ENCODE results near the gene XPO5. TPM values are rescaled to one million over a fixed set of nuclear protein-coding genes. Genes with fewer than 3 reads are reported as not detected.

XPO5 gene
- total and polyA plus RNA-seq, 9 of the 15 experiments (the other 6 are each of a cell fraction or from before 2014, with no cell fraction given) = 36.0 to 170 (median 99.1) TPM

DNA sequence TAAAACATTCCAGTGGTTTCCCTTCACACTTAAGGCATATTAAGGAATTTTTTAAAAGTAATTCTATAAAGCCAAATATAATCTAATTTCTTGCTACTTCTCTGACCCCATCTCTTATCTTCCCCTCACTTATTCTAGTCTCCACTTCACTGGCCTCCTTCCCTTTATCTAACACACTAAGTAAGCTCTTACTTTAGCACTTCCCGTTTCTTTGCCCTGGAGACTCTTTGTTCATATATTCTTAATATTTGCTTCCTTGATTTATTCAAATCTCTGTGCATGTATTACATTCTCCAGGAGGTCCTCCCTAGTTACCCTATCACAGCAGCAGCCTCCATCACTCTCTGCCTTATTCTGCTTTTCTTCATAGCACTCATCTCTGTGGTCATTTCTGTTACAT, 33.0 kb upstream of the XPO5 start (continued):
- TF ChIP-seq AFF1 (IDR thresholded peaks at IDR 0.05; ENCODE audit: low read depth in 1 of 2, partially characterized antibody in 2 of 2) (peak in 1 of 2 experiments; percentile 39), SMAD3 (CRISPR knock-in tag; conservative IDR thresholded peaks at IDR 0.05) (no peak), ZNF655 (CRISPR knock-in tag; IDR thresholded peaks at IDR 0.05) (no peak), LEF1 (IDR thresholded peaks at IDR 0.05) (0 out of 2 replicates have a peak, but pooled peaks have one; percentile 32)
- TF ChIP-seq, protein P1, sequence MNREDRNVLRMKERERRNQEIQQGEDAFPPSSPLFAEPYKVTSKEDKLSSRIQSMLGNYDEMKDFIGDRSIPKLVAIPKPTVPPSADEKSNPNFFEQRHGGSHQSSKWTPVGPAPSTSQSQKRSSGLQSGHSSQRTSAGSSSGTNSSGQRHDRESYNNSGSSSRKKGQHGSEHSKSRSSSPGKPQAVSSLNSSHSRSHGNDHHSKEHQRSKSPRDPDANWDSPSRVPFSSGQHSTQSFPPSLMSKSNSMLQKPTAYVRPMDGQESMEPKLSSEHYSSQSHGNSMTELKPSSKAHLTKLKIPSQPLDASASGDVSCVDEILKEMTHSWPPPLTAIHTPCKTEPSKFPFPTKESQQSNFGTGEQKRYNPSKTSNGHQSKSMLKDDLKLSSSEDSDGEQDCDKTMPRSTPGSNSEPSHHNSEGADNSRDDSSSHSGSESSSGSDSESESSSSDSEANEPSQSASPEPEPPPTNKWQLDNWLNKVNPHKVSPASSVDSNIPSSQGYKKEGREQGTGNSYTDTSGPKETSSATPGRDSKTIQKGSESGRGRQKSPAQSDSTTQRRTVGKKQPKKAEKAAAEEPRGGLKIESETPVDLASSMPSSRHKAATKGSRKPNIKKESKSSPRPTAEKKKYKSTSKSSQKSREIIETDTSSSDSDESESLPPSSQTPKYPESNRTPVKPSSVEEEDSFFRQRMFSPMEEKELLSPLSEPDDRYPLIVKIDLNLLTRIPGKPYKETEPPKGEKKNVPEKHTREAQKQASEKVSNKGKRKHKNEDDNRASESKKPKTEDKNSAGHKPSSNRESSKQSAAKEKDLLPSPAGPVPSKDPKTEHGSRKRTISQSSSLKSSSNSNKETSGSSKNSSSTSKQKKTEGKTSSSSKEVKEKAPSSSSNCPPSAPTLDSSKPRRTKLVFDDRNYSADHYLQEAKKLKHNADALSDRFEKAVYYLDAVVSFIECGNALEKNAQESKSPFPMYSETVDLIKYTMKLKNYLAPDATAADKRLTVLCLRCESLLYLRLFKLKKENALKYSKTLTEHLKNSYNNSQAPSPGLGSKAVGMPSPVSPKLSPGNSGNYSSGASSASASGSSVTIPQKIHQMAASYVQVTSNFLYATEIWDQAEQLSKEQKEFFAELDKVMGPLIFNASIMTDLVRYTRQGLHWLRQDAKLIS (CRISPR knock-in tag; IDR thresholded peaks at IDR 0.05) = peak; percentile 16; the same call in 1 of the 2 replicates
